ENCODE data around the gene ALDH3B1. TPM values are rescaled to one million over a fixed set of nuclear protein-coding genes. Genes with fewer than 3 reads are reported as not detected.

The ALDH3B1 gene
- total RNA-seq, 3 donors from 2014 or later = 8.6 to 18.9 (median 11.5) TPM

DNA sequence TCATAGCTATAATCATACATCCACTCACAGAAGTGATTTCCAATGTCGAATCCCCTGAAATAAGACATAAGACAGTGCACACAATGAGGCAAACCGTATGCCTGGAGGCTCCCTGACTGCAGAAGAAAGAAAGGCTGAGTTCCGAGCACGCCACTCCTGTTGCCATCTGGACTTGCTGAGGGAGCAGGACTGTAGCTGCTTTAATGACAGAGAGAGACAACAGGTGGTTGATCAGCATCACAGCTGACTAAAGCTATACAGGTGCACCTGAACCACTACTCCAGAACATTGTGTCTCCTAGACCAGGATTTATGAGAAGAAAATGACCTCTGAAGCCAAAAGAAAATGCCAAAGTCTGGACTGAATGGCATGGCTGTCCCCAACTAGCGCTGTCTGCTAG is 55.7 kb downstream of the ALDH3B1 start:
- TF ChIP-seq, protein P1, sequence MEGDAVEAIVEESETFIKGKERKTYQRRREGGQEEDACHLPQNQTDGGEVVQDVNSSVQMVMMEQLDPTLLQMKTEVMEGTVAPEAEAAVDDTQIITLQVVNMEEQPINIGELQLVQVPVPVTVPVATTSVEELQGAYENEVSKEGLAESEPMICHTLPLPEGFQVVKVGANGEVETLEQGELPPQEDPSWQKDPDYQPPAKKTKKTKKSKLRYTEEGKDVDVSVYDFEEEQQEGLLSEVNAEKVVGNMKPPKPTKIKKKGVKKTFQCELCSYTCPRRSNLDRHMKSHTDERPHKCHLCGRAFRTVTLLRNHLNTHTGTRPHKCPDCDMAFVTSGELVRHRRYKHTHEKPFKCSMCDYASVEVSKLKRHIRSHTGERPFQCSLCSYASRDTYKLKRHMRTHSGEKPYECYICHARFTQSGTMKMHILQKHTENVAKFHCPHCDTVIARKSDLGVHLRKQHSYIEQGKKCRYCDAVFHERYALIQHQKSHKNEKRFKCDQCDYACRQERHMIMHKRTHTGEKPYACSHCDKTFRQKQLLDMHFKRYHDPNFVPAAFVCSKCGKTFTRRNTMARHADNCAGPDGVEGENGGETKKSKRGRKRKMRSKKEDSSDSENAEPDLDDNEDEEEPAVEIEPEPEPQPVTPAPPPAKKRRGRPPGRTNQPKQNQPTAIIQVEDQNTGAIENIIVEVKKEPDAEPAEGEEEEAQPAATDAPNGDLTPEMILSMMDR (IDR thresholded peaks at IDR 0.05) = no peak
- H3K36me3 ChIP-seq (ENCODE audit: low read depth) = peaks cover 5% of the 10 kb centered on the region

DNA sequence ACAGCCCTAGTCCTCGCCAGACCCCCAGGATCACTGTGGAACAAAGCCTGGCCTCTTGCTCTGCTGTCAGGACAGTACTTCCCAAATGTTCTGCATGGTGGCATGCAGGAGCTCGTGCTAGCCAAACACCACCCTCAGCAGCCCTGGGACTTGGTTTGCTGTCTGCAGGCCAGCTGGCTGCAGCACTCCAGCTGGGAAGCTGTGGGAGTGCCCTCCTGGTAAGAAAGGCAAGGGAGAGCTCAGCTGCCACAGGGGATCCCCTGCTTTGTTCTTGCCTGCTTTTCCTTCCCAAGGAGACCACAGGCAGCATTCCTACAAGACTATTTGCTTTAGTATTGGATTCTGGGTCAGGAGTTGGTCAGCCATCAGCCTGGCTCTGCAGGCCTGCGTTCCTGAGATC is 56.6 kb downstream of the ALDH3B1 start:
- peaks cover 5% of the 10 kb centered on the region for H3K36me3 ChIP-seq (ENCODE audit: low read depth)
- no peaks in the 10 kb centered on the region for H3K4me1 ChIP-seq (ENCODE audit: low read depth)
- intact Hi-C loops (cut with DNase I, micrococcal nuclease) = no loop called here
- ATAC-seq (no peak), DNase-seq (no peak)
- TF ChIP-seq, protein P1 (IDR thresholded peaks at IDR 0.05) = no peak
- no peaks in the 10 kb centered on the region for H3K9me3 ChIP-seq
- H3K4me3 ChIP-seq = no peak overlapping the region

More for the DNA sequence above, 55.7 kb downstream of the ALDH3B1 start:
- H3K4me3 ChIP-seq = no peak overlapping the region
- no peaks in the 10 kb centered on the region for H3K9me3 ChIP-seq
- DNase-seq (no peak), ATAC-seq (no peak)
- intact Hi-C loops (cut with DNase I, micrococcal nuclease) = no loop called here
- H3K4me1 ChIP-seq (ENCODE audit: low read depth) = no peaks in the 10 kb centered on the region

DNA sequence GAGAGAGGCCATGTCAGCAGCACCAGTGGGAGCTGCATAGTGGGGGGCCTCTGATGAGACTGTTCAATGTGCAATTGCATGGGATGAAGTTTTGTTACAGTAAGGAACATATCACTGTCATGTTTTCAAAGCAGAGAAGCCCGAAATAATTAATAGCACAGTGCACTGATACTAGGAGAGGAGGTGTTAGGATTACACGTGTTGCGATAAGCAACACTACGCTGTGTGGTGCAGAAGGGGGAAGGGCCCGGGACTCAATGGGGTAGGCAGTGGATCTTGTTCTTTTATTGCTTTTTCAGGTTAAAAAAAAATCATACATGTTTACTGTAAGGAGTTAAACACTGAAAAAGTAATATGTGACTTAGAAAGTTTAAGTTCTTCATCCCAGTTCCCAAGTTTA is 57.9 kb downstream of the ALDH3B1 start:
- DNase-seq = no peak
- Histone ChIP-seq H3K4me3 (no peak overlapping the region), H3K9me3 (no peaks in the 10 kb centered on the region), H3K36me3 (ENCODE audit: low read depth) (peaks cover 5% of the 10 kb centered on the region), H3K4me1 (ENCODE audit: low read depth) (no peaks in the 10 kb centered on the region)
- TF ChIP-seq, protein P1 (IDR thresholded peaks at IDR 0.05) = no peak
- no peak for ATAC-seq
- intact Hi-C loops (cut with DNase I, micrococcal nuclease) = no loop called here

DNA sequence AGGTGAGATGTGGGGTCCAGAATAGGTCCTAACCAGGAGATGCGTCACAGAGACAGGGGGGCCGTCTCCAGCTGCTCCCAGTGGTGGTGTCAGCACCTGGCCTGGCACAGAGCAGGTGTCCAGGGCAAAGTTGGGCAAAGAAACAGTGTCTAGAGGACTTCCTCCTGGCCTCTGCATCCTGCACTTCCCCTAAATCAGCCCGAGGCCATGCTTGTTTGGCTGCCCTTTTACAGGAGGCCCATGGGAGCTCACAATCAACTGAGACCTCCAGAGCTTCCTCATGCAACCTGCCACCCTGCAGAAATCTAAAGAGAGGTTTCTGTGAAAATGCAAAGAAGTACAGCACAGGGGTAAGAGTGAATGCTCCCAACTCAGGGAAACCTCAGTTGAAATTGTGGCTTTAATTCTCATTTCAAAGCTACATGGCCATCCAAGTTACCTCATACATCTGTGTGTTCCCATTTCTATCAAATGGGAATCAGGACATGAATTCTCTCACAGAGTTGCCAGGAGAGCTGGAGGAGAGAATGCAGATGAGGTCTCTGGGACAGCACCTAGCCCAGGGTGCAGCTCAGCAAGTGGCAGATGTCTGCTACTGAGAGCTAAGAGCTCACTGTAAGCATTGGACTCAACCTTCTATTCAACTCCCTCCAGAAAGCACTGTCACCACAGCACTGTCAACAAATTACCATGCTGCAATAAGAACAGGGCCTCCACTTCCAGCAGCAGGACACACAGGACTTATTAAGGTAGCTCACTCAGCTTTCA is 61.3 kb downstream of the ALDH3B1 start:
- no peak for DNase-seq
- Histone ChIP-seq H3K4me3 (no peak overlapping the region), H3K36me3 (ENCODE audit: low read depth) (peaks cover 5% of the 10 kb centered on the region), H3K9me3 (no peaks in the 10 kb centered on the region), H3K4me1 (ENCODE audit: low read depth) (no peaks in the 10 kb centered on the region)
- intact Hi-C loops (cut with DNase I, micrococcal nuclease) = no loop called here
- TF ChIP-seq, protein P1 (IDR thresholded peaks at IDR 0.05) = no peak
- no peak for ATAC-seq

DNA sequence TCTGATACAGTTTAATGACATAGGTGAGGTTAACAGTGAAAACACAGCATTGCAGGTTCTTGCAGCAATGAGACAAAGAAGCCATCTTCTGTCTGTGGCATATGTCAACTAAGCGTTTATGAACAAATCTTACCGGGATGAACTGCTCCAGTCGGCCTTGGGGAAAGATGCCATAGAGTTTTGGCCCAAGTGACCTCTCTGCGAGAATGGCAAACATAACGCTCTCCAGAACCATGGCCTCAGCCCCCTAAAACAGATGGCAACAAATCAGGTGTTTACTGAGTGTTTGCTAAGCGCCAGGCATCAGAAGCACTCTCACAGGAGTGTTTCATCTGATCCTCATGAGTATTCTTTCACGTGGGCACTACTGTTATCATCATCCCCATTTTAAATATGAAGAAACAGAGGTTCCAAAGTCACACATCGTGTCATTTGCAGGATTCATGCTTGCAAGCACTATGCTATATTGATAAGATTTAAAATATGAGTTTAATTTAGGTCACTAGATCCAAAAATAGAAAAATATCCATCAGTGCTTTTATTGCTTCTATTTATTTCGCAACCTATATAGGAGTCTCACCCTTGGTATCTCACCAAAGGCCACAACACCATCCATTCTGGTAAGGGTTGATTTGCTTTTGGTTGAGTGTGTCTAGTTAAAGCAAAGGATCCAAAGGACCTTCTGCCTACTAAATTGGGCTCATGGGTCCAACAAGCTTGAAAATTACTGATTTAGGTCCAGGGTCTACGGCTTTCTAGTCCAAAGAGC is 64.6 kb downstream of the ALDH3B1 start:
- Histone ChIP-seq H3K4me1 (ENCODE audit: low read depth) (no peaks in the 10 kb centered on the region), H3K36me3 (ENCODE audit: low read depth) (no peaks in the 10 kb centered on the region), H3K4me3 (no peak overlapping the region), H3K9me3 (no peaks in the 10 kb centered on the region)
- ATAC-seq = no peak
- no peak for DNase-seq
- intact Hi-C loops (cut with DNase I, micrococcal nuclease) = no loop called here
- TF ChIP-seq, protein P1 (IDR thresholded peaks at IDR 0.05) = no peak
